Skeletal muscle satellite cell (primary cell): ENCODE results near the gene JMJD7.

Experiments used
- H3K27me3 ChIP-seq: 2 replicates; pipeline ENCODE4 v1.7.0; 2013; ENCODE audit warnings: low read length; ENCODE audit not compliant: control insufficient read depth, insufficient read depth
- H3K36me3 ChIP-seq: 2 replicates; pipeline ENCODE4 v1.7.0; 2013; ENCODE audit warnings: mild to moderate bottlenecking, control low read depth, low read length; ENCODE audit not compliant: insufficient read depth
- H3K4me1 ChIP-seq: 2 replicates; pipeline ENCODE4 v1.7.0; 2013; ENCODE audit warnings: low read length; ENCODE audit not compliant: control insufficient read depth, insufficient read depth
- H3K4me2 ChIP-seq: 2 replicates; pipeline ENCODE4 v1.7.0; 2013; ENCODE audit warnings: mild to moderate bottlenecking, low read length
- H3K4me3 ChIP-seq: 2 replicates; pipeline ENCODE4 v1.7.0; 2013; ENCODE audit warnings: low read length
- H3K9ac ChIP-seq: 2 replicates; pipeline ENCODE4 v1.7.0; 2013; ENCODE audit warnings: mild to moderate bottlenecking, low read depth, low read length, moderate library complexity
- H3K9me3 ChIP-seq: replicated peaks from 2 replicates; pipeline ENCODE4 v1.7.0; 2013; ENCODE audit warnings: mild to moderate bottlenecking, control low read depth, low read length

The JMJD7 gene

GRCh38 chr15:41873711-41874110 lies 45.8 kb downstream of the JMJD7 start:
- Histone ChIP-seq H3K4me2 (no peak overlapping the region), H3K36me3 (no peaks in the 10 kb centered on the region), H3K4me1 (peaks cover 16% of the 10 kb centered on the region), H3K9me3 (no peaks in the 10 kb centered on the region), H3K9ac (no peak overlapping the region), H3K27me3 (no peaks in the 10 kb centered on the region), H3K4me3 (no peak overlapping the region)

GRCh38 chr15:41874736-41875135 lies 46.8 kb downstream of the JMJD7 start:
- H3K4me3 ChIP-seq: no peak overlapping the region
- peaks cover 16% of the 10 kb centered on the region for H3K4me1 ChIP-seq
- H3K36me3 ChIP-seq: no peaks in the 10 kb centered on the region
- H3K4me2 ChIP-seq: no peak overlapping the region
- H3K27me3 ChIP-seq: peaks cover 3% of the 10 kb centered on the region
- no peak overlapping the region for H3K9ac ChIP-seq
- H3K9me3 ChIP-seq: no peaks in the 10 kb centered on the region

- H3K4me1 ChIP-seq: peaks cover 5% of the 10 kb centered on the region
Observed at GRCh38 chr15:41876007-41876406, 48.1 kb downstream of the JMJD7 start.

GRCh38 chr15:41876689-41877088 lies 48.8 kb downstream of the JMJD7 start:
- no peak overlapping the region for H3K4me2 ChIP-seq
- H3K4me3 ChIP-seq: no peak overlapping the region
- H3K9ac ChIP-seq: no peak overlapping the region
- peaks cover 13% of the 10 kb centered on the region for H3K27me3 ChIP-seq
- H3K4me1 ChIP-seq: peaks cover 5% of the 10 kb centered on the region
- H3K9me3 ChIP-seq: no peaks in the 10 kb centered on the region
- no peaks in the 10 kb centered on the region for H3K36me3 ChIP-seq

More at GRCh38 chr15:41876007-41876406, 48.1 kb downstream of the JMJD7 start:
- H3K4me3 ChIP-seq: no peak overlapping the region
- H3K4me2 ChIP-seq: no peak overlapping the region
- no peak overlapping the region for H3K9ac ChIP-seq
- H3K27me3 ChIP-seq: peaks cover 7% of the 10 kb centered on the region
- no peaks in the 10 kb centered on the region for H3K9me3 ChIP-seq
- no peaks in the 10 kb centered on the region for H3K36me3 ChIP-seq

- Histone ChIP-seq H3K9me3 (no peaks in the 10 kb centered on the region), H3K9ac (no peak overlapping the region), H3K27me3 (peaks cover 17% of the 10 kb centered on the region), H3K4me3 (no peak overlapping the region), H3K4me2 (no peak overlapping the region), H3K36me3 (no peaks in the 10 kb centered on the region), H3K4me1 (peaks cover 8% of the 10 kb centered on the region)
Observed at GRCh38 chr15:41877631-41878354, 49.9 kb downstream of the JMJD7 start.

- H3K4me3 ChIP-seq: no peak overlapping the region
- no peaks in the 10 kb centered on the region for H3K9me3 ChIP-seq
- peaks cover 8% of the 10 kb centered on the region for H3K4me1 ChIP-seq
- H3K9ac ChIP-seq: no peak overlapping the region
- peaks cover 17% of the 10 kb centered on the region for H3K27me3 ChIP-seq
- H3K36me3 ChIP-seq: no peaks in the 10 kb centered on the region
- H3K4me2 ChIP-seq: no peak overlapping the region
Observed at GRCh38 chr15:41878355-41878699, 50.4 kb downstream of the JMJD7 start.

- no peak overlapping the region for H3K9ac ChIP-seq
- no peak overlapping the region for H3K4me3 ChIP-seq
- no peak overlapping the region for H3K4me2 ChIP-seq
- H3K9me3 ChIP-seq: no peaks in the 10 kb centered on the region
- H3K27me3 ChIP-seq: peaks cover 17% of the 10 kb centered on the region
- peaks cover 8% of the 10 kb centered on the region for H3K4me1 ChIP-seq
- no peaks in the 10 kb centered on the region for H3K36me3 ChIP-seq
Observed at GRCh38 chr15:41879321-41879845, 51.5 kb downstream of the JMJD7 start.

GRCh38 chr15:41880156-41880877 lies 52.4 kb downstream of the JMJD7 start:
- Histone ChIP-seq H3K27me3 (peaks cover 17% of the 10 kb centered on the region), H3K4me2 (no peak overlapping the region)

GRCh38 chr15:41881086-41881485 lies 53.2 kb downstream of the JMJD7 start:
- Histone ChIP-seq H3K9me3 (no peaks in the 10 kb centered on the region), H3K4me2 (no peak overlapping the region), H3K9ac (no peak overlapping the region), H3K4me3 (no peak overlapping the region), H3K27me3 (peaks cover 17% of the 10 kb centered on the region), H3K4me1 (peaks cover 8% of the 10 kb centered on the region), H3K36me3 (no peaks in the 10 kb centered on the region)

More at GRCh38 chr15:41880156-41880877, 52.4 kb downstream of the JMJD7 start:
- H3K9me3 ChIP-seq: no peaks in the 10 kb centered on the region
- H3K4me1 ChIP-seq: peaks cover 8% of the 10 kb centered on the region
- no peak overlapping the region for H3K9ac ChIP-seq
- H3K4me3 ChIP-seq: no peak overlapping the region
- H3K36me3 ChIP-seq: no peaks in the 10 kb centered on the region

- no peaks in the 10 kb centered on the region for H3K9me3 ChIP-seq
- no peaks in the 10 kb centered on the region for H3K36me3 ChIP-seq
- H3K4me3 ChIP-seq: no peak overlapping the region
- H3K9ac ChIP-seq: no peak overlapping the region
- peaks cover 8% of the 10 kb centered on the region for H3K4me1 ChIP-seq
- H3K4me2 ChIP-seq: peak overlapping the region; percentile 48
- H3K27me3 ChIP-seq: peaks cover 17% of the 10 kb centered on the region
Observed at GRCh38 chr15:41881550-41881919, 53.6 kb downstream of the JMJD7 start.

GRCh38 chr15:41881920-41882688 lies 54.2 kb downstream of the JMJD7 start:
- H3K9me3 ChIP-seq: no peaks in the 10 kb centered on the region
- H3K36me3 ChIP-seq: no peaks in the 10 kb centered on the region
- no peak overlapping the region for H3K4me3 ChIP-seq
- H3K4me1 ChIP-seq: peaks cover 8% of the 10 kb centered on the region
- H3K27me3 ChIP-seq: peaks cover 17% of the 10 kb centered on the region
- no peak overlapping the region for H3K9ac ChIP-seq
- peak overlapping the region; percentile 48 for H3K4me2 ChIP-seq
